ENCODE data around the gene ATG16L2.

ATG16L2 gene

DNA sequence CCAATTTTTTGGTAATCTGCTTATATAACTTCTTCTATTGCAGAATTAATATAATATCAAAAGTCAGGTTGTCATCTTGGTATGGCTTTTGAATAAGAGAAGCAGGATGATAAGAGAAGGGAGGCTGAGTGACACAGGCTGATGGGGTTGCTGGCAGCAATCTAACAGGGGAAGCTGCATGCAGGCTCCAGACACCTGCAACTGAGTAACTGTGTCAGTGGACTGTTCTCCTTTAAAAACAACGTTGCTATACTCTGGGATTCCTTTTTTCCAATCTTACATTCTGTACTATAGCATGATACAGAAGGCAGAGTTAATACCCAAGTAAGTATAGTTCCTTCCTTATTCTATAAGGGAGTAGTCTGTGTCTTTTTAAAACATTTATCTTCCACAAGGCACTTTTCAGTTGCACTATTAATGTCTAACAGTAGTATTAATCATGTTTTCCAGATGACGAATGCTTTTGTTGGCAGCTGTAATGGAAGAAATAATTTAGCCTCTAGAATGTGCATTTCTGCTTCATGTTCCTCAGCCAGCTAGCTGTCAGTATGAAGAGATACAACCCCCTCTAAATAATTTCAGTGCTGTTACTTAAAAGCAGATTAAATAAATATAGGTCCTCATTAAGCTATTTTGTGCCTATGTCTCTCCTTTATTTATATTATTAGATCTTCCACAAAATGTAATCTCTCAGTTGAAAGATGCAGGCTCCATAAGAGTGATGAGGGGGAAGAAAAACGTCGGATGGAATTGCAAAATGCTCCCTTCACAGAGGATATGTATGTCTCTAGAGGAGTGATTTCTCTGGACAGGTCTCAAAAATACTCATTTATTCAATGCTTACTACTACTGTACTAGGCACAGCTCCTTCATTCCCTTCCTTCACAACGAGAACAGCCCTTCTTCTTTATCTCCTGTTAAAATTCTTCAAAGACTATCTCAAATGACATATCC is 50.8 kb downstream of the ATG16L2 start:
- peak; percentile 44 for DNase-seq (ENCODE audit: low read depth)

GRCh38 chr11:72867970-72868369 is 53.8 kb downstream of the ATG16L2 start:
- DNase-seq (ENCODE audit: low read depth) = no peak
- no peak overlapping the region for H3K4me3 ChIP-seq (ENCODE audit: low read length)
- TF ChIP-seq, protein P1, sequence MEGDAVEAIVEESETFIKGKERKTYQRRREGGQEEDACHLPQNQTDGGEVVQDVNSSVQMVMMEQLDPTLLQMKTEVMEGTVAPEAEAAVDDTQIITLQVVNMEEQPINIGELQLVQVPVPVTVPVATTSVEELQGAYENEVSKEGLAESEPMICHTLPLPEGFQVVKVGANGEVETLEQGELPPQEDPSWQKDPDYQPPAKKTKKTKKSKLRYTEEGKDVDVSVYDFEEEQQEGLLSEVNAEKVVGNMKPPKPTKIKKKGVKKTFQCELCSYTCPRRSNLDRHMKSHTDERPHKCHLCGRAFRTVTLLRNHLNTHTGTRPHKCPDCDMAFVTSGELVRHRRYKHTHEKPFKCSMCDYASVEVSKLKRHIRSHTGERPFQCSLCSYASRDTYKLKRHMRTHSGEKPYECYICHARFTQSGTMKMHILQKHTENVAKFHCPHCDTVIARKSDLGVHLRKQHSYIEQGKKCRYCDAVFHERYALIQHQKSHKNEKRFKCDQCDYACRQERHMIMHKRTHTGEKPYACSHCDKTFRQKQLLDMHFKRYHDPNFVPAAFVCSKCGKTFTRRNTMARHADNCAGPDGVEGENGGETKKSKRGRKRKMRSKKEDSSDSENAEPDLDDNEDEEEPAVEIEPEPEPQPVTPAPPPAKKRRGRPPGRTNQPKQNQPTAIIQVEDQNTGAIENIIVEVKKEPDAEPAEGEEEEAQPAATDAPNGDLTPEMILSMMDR (conservative IDR thresholded peaks at IDR 0.05; ENCODE audit: low read length) = no peak

More for the DNA sequence above, 50.8 kb downstream of the ATG16L2 start:
- H3K4me3 ChIP-seq (ENCODE audit: low read length) = no peak overlapping the region
- TF ChIP-seq, protein P1 (conservative IDR thresholded peaks at IDR 0.05; ENCODE audit: low read length) = no peak

GRCh38 chr11:72869831-72870230 is 55.6 kb downstream of the ATG16L2 start:
- TF ChIP-seq, protein P1 (conservative IDR thresholded peaks at IDR 0.05; ENCODE audit: low read length) = no peak
- no peak overlapping the region for H3K4me3 ChIP-seq (ENCODE audit: low read length)
- no peak for DNase-seq (ENCODE audit: low read depth)

DNA sequence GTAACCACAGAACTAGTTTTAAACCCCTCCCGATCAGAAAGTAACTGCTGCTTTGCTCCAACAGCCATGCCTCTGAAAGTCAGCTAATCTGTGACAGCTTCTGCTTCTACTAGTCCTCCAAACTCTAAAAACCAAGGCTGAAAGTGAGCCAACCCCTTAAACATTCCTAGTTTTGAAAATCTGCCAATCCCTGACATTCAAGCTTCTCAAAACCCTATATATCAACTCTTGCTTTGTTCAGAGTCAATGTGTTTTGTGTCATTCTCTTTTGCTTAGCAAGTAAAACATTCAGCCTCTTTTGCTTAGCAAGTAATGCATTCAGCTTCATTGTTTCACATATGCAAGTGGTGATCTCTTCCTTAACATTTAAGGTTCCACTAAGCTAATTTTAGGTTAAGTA is 56.9 kb downstream of the ATG16L2 start:
- TF ChIP-seq, protein P1 (conservative IDR thresholded peaks at IDR 0.05; ENCODE audit: low read length) = no peak
- no peak overlapping the region for H3K4me3 ChIP-seq (ENCODE audit: low read length)

GRCh38 chr11:72872012-72872411 is 57.8 kb downstream of the ATG16L2 start:
- TF ChIP-seq, protein P1 (conservative IDR thresholded peaks at IDR 0.05; ENCODE audit: low read length) = no peak
- H3K4me3 ChIP-seq (ENCODE audit: low read length) = no peak overlapping the region
- DNase-seq (ENCODE audit: low read depth) = no peak

More for the DNA sequence above, 56.9 kb downstream of the ATG16L2 start:
- peak; percentile 11 for DNase-seq (ENCODE audit: low read depth)

DNA sequence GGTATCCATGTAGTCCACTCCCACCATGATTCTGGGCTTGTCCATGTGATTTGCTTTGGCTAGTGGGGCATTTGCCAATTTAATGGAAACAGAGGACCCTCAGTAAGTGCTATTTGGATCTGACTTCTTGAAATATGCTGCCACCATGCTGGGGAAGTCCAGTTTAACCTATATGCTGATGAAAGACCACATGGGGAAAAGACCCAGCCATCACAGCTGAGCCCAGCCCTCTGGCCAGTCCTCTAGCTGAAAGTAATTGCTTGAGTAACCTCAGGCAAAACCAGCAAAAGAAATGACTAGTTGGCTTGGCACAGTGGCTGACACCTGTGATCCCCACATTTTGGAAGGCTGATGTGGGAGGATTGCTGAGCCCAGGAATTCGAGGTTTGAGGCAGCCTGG is 61.5 kb downstream of the ATG16L2 start:
- TF ChIP-seq, protein P1 (conservative IDR thresholded peaks at IDR 0.05; ENCODE audit: low read length) = no peak
- no peak for DNase-seq (ENCODE audit: low read depth)
- H3K4me3 ChIP-seq (ENCODE audit: low read length) = no peak overlapping the region

GRCh38 chr11:72876147-72876546 is 61.9 kb downstream of the ATG16L2 start:
- H3K4me3 ChIP-seq (ENCODE audit: low read length) = no peak overlapping the region
- TF ChIP-seq, protein P1 (conservative IDR thresholded peaks at IDR 0.05; ENCODE audit: low read length) = no peak
- no peak for DNase-seq (ENCODE audit: low read depth)

Measured in AG10803 (cell line).